K562 (cell line): ENCODE measurements around the gene CD274. TPM values are rescaled to one million over a fixed set of nuclear protein-coding genes. Genes with fewer than 3 reads are reported as not detected.

Experiments
- ATAC-seq: fragments of 200-7000 bp; cut with Tn5 transposase; 3 replicates; pipeline ENCODE4 v1.9.1; 2020; ENCODE audit warnings: moderate library complexity
- BruUV-seq: library from RNA; stranded (reverse); fragments of 400-500 nt; replicated peaks from 2 replicates; lab custom pipeline; 2021; lab: Mats Ljungman, UMichigan
- CTCF ChIA-PET: fragments of 300-600 bp; formaldehyde crosslinking; extraction: SDS; loops from one replicate; lab custom pipeline; 2021; ENCODE audit warnings: low intra/inter-chr PET ratio; lab: Yijun Ruan, JAX
- POLR2A ChIA-PET: fragments of 300-600, 350-650 bp; sonication (Branson Sonifier 250); formaldehyde crosslinking; extraction: SDS; loops from one replicate; lab custom pipeline; 2021; ENCODE audit warnings: antibody characterized with exemption, inconsistent platforms; lab: Yijun Ruan, JAX
- DNase-seq, 4 experiments: peaks; one replicate each; pipeline versions ENCODE4 v3.0.0 to v3.0.0-alpha.2; 2011 to 2018; ENCODE audit warnings: low spot score in 3 of 4, mixed read lengths in 3 of 4; ENCODE audit errors: extremely low read depth in 1 of 4
- FAIRE-seq: peaks from 2 replicates; lab custom pipeline; 2011; peaks lifted over from hg19 to GRCh38; lab: Jason Lieb, UNC
- H2AFZ ChIP-seq: 2 replicates; pipeline ENCODE4 v1.6.0; 2011; ENCODE audit warnings: low read depth, low read length, control low read depth, inconsistent platforms
- H3K27ac ChIP-seq: fragments of 200-600 bp; 3 replicates; pipeline ENCODE4 v1.8.0; 2011; ENCODE audit warnings: low read depth, mild to moderate bottlenecking, control low read depth, inconsistent platforms, low read length, moderate library complexity, mixed read lengths; ENCODE audit errors: extremely low read depth
- H3K27me3 ChIP-seq, 2 experiments: fragments of 300-600 bp in 1 of 2; 2 replicates in 1 of 2; 3 replicates in 1 of 2; pipeline versions ENCODE4 v1.6.0 to v1.8.0; 2011; ENCODE audit warnings: inconsistent platforms in 2 of 2, low read length in 2 of 2, mild to moderate bottlenecking in 1 of 2, mixed read lengths in 1 of 2, moderate library complexity in 1 of 2; ENCODE audit not compliant: control insufficient read depth in 2 of 2, insufficient read depth in 2 of 2
- H3K36me3 ChIP-seq: fragments of 300-600 bp; 3 replicates; pipeline ENCODE4 v1.8.0; 2011; ENCODE audit warnings: mild to moderate bottlenecking, low read length, inconsistent platforms; ENCODE audit not compliant: control insufficient read depth, insufficient read depth
- H3K4me1 ChIP-seq, 2 experiments: fragments of 200-600 bp in 1 of 2; replicated peaks in 1 of 2; 2 replicates in 1 of 2; 3 replicates in 1 of 2; pipeline versions ENCODE4 v1.5.1 to v1.8.0; 2011; ENCODE audit warnings: inconsistent platforms in 2 of 2, low read length in 2 of 2, mild to moderate bottlenecking in 1 of 2, mixed read lengths in 1 of 2, moderate library complexity in 1 of 2; ENCODE audit not compliant: control insufficient read depth in 2 of 2, insufficient read depth in 2 of 2
- H3K4me2 ChIP-seq: 2 replicates; pipeline ENCODE4 v1.6.1; 2011; ENCODE audit warnings: low read length, control low read depth, inconsistent platforms, mixed read lengths; ENCODE audit not compliant: insufficient read depth
- H3K4me3 ChIP-seq: fragments of 200-600 bp; sonication (generic), shearing (Covaris generic); 2 replicates; pipeline ENCODE4 v1.5.1; 2016; ENCODE audit warnings: control low read depth, inconsistent platforms
- H3K79me2 ChIP-seq: fragments of 200-600 bp; 3 replicates; pipeline ENCODE4 v1.8.0; 2011; ENCODE audit warnings: low read length, inconsistent platforms; ENCODE audit not compliant: control insufficient read depth, insufficient read depth
- H3K9ac ChIP-seq, 2 experiments: 2 replicates each; pipeline versions ENCODE4 v1.6.0 to v1.6.1; 2011; ENCODE audit warnings: low read depth in 2 of 2, low read length in 2 of 2, control low read depth in 1 of 2, inconsistent platforms in 1 of 2, mild to moderate bottlenecking in 1 of 2, mixed read lengths in 1 of 2; ENCODE audit not compliant: insufficient read depth in 1 of 2
- H3K9me1 ChIP-seq: one replicate; pipeline ENCODE4 v1.6.0; 2011; ENCODE audit warnings: inconsistent platforms, mild to moderate bottlenecking, low read length, moderate library complexity; ENCODE audit not compliant: control insufficient read depth, insufficient read depth
- H3K9me3 ChIP-seq: replicated peaks from 2 replicates; pipeline ENCODE4 v1.5.1; 2011; ENCODE audit warnings: low read depth, low read length, inconsistent platforms; ENCODE audit not compliant: control insufficient read depth, insufficient read depth
- H4K20me1 ChIP-seq: replicated peaks from 2 replicates; pipeline ENCODE4 v1.6.1; 2011; ENCODE audit warnings: low read length, inconsistent platforms, mixed read lengths; ENCODE audit not compliant: control insufficient read depth, insufficient read depth
- CHCHD3 ChIP-seq: fragments of 250-450 bp; sonication (Bioruptor Pico); IDR thresholded peaks from 2 replicates; pipeline ENCODE4 v2.1.2; 2022; ENCODE audit warnings: mild to moderate bottlenecking
- DIDO1 ChIP-seq: fragments of 450-650 bp; IDR thresholded peaks from 2 replicates; pipeline ENCODE4 v1.6.1; 2016; ENCODE audit warnings: low read depth, missing biosample characterization, missing genetic modification characterization
- E2F5 ChIP-seq: sonication (generic); formaldehyde crosslinking; IDR thresholded peaks from 2 replicates; pipeline ENCODE4 v1.8.0; 2022; ENCODE audit warnings: mild to moderate bottlenecking, missing genetic modification reagents
- ETV1 ChIP-seq: fragments of 450-650 bp; conservative IDR thresholded peaks from 2 replicates; pipeline ENCODE4 v1.6.1; 2016; ENCODE audit warnings: missing genetic modification characterization, control low read depth, low read depth, missing compliant biosample characterization
- ETV6 ChIP-seq, 3 experiments: fragments of 150-350 bp in 1 of 3; sonication (generic) in 1 of 3; formaldehyde crosslinking in 1 of 3; IDR thresholded peaks; 2 replicates each; pipeline versions ENCODE4 v1.6.1 to v1.8.0; 2014 to 2022; ENCODE audit warnings: borderline replicate concordance in 2 of 3, low read depth in 2 of 3, antibody characterized with exemption in 1 of 3, low read length in 1 of 3, mild to moderate bottlenecking in 1 of 3, missing genetic modification reagents in 1 of 3
- HDAC8 ChIP-seq: fragments of 450-650 bp; IDR thresholded peaks from 2 replicates; pipeline ENCODE4 v1.6.1; 2016; ENCODE audit warnings: mild to moderate bottlenecking, missing genetic modification characterization, moderate library complexity, missing compliant biosample characterization
- KDM2B ChIP-seq: fragments of 250-450 bp; sonication (Bioruptor Pico); IDR thresholded peaks from 2 replicates; pipeline ENCODE4 v1.8.0; 2021; ENCODE audit warnings: mild to moderate bottlenecking, moderate library complexity
- MCM2 ChIP-seq: fragments of 450-650 bp; IDR thresholded peaks from 2 replicates; pipeline ENCODE4 v1.6.1; 2017; ENCODE audit warnings: low read depth, mild to moderate bottlenecking
- MEIS2 ChIP-seq: fragments of 450-650 bp; IDR thresholded peaks from 2 replicates; pipeline ENCODE4 v1.6.1; 2014; ENCODE audit warnings: mild to moderate bottlenecking; ENCODE audit not compliant: partially characterized antibody
- NR2C1 ChIP-seq, 2 experiments: fragments of 450-650 bp; IDR thresholded peaks; 2 replicates each; pipeline ENCODE4 v1.6.1; 2017; ENCODE audit warnings: mild to moderate bottlenecking in 2 of 2, antibody characterized with exemption in 1 of 2, inconsistent platforms in 1 of 2, missing compliant biosample characterization in 1 of 2, missing genetic modification characterization in 1 of 2
- RFX1 ChIP-seq: fragments of 450-650 bp; IDR thresholded peaks from 2 replicates; pipeline ENCODE4 v1.6.1; 2016; ENCODE audit warnings: mild to moderate bottlenecking, moderate library complexity
- SRSF7 ChIP-seq: fragments of 200-400 bp; formaldehyde crosslinking; optimal IDR thresholded peaks from 2 replicates; pipeline ENCODE3; 2017; ENCODE audit warnings: mild to moderate bottlenecking, low read depth, low read length
- THRA ChIP-seq: fragments of 450-650 bp; IDR thresholded peaks from 2 replicates; pipeline ENCODE4 v1.6.1; 2017; ENCODE audit warnings: mild to moderate bottlenecking, moderate library complexity
- ZMIZ1 ChIP-seq, 2 experiments: fragments of 150-350 bp in 1 of 2; IDR thresholded peaks; 2 replicates each; pipeline ENCODE4 v1.6.1; 2012 to 2016; ENCODE audit warnings: low read depth in 2 of 2, low read length in 2 of 2, mild to moderate bottlenecking in 1 of 2, moderate library complexity in 1 of 2
- ZNF316 ChIP-seq: fragments of 450-650 bp; IDR thresholded peaks from 2 replicates; pipeline ENCODE4 v1.6.1; 2016
- ZNF561 ChIP-seq: fragments of 450-650 bp; formaldehyde crosslinking; conservative IDR thresholded peaks from 2 replicates; pipeline ENCODE4 v1.4.0; 2020; ENCODE audit warnings: mild to moderate bottlenecking, moderate library complexity
- WGBS: fragments of 100-300 bp; shearing (Covaris generic); methylation state at CpG from one replicate; pipeline ENCODE4 v1.1.6; 2016; ENCODE audit warnings: low coverage, mixed read lengths; ENCODE audit not compliant: insufficient coverage; ENCODE audit errors: missing lambda C conversion rate; 5-methylcytosine and 5-hydroxymethylcytosine counted together
- in situ Hi-C: fragments of 300-500 bp; cut with MboI; formaldehyde crosslinking; loops from 4 replicates; pipeline ENCODE4 v1.15.0; 2018; ENCODE audit warnings: inconsistent platforms, mixed read lengths
- intact Hi-C: fragments of 100-400 bp; cut with micrococcal nuclease; formaldehyde crosslinking; loops from 2 replicates; pipeline ENCODE4 v1.14.2; 2022
- polyA plus RNA-seq, 8 experiments: library from polyadenylated mRNA; depleted of rRNA in 4 of 8; stranded (reverse) in 5 of 8; unstranded in 3 of 8; fragments of >200 nt; fragmentation: Nextera tagmentation in 2 of 8; fragmentation: Illumina TruSeq in 1 of 8; extraction: Ambion mirVana in 2 of 8; extraction: Trizol in 1 of 8; gene quantifications; 2 replicates each; pipeline versions ENCODE4 v1.2.1 to v1.2.3, GENCODE V29; 2011 to 2014; ENCODE audit warnings: inconsistent platforms in 1 of 8, missing spikeins in 1 of 8
- total RNA-seq, 7 experiments: library from RNA; depleted of rRNA in 6 of 7; stranded (reverse); fragments of >200 nt in 6 of 7; fragmentation: Illumina TruSeq in 2 of 7; extraction: Trizol in 2 of 7; gene quantifications; 2 replicates each; pipeline versions ENCODE4 v1.2.1 to v1.2.3, GENCODE V29; 2011 to 2021; ENCODE audit warnings: low replicate concordance in 1 of 7

Gene CD274
- total and polyA plus RNA-seq, 9 of the 15 experiments (the other 6 are each of a cell fraction or from before 2014, with no cell fraction given), result 0.07 to 0.51 (median 0.30) TPM; not detected in 1

- Histone ChIP-seq H3K4me1 (peaks cover 0 to 5% of the 10 kb centered on the region in 2 experiments; a peak in 1 of 5 replicates), H3K9ac (no peak overlapping the region), H3K27me3 (peaks cover 0 to 10% of the 10 kb centered on the region in 2 experiments; a peak in 3 of 5 replicates), H4K20me1 (no peaks in the 10 kb centered on the region), H3K4me2 (no peak overlapping the region), H3K4me3 (no peak overlapping the region), H2AFZ (no peak overlapping the region), H3K9me1 (no peaks in the 10 kb centered on the region), H3K9me3 (no peaks in the 10 kb centered on the region), H3K79me2 (no peaks in the 10 kb centered on the region), H3K27ac (no peak overlapping the region), H3K36me3 (no peaks in the 10 kb centered on the region)
- in situ Hi-C loops (no loop called here), intact Hi-C loops (loop anchor here (10.0 kb wide), 1 partner anchor 156 kb away; no protein-coding TSS in a partner anchor)
- FAIRE-seq, result no peak
- no TSS peak for BruUV-seq
- ChIA-PET POLR2A (no interaction called here), CTCF (no interaction called here)
- WGBS, result 0% methylated on average over 2 of the region's 2 CpGs
- no peak for DNase-seq
- ATAC-seq, result no peak
- TF ChIP-seq SRSF7 (no peak), KDM2B (CRISPR knock-in tag) (no peak), ZMIZ1 (IDR thresholded peaks at IDR 0.05; ENCODE audit: low read depth in 2 of 2, low read length in 2 of 2) (no peak), NR2C1 (IDR thresholded peaks at IDR 0.05) (no peak), NR2C1 (tag; IDR thresholded peaks at IDR 0.05) (no peak), ETV6 (IDR thresholded peaks at IDR 0.05; ENCODE audit: borderline replicate concordance in 1 of 2, low read depth in 2 of 2, low read length in 1 of 2) (no peak), ETV6 (CRISPR knock-in tag; IDR thresholded peaks at IDR 0.05; ENCODE audit: borderline replicate concordance) (no peak), ZNF561 (no peak), DIDO1 (tag) (no peak), HDAC8 (tag) (no peak), E2F5 (no peak), MEIS2 (no peak), CHCHD3 (no peak), THRA (no peak), MCM2 (no peak), ZNF316 (no peak), ETV1 (tag) (no peak), RFX1 (no peak)
Observed at GRCh38 chr9:5421163-5421562, 29.2 kb upstream of the CD274 start.
